Prostate gland (tissue), 2 donors: ENCODE results near the gene PLPPR2.

Source experiments
- CTCF ChIP-seq, 4 experiments: fragments of 200-600 bp in 2 of 4; fragments of 450-650 bp in 2 of 4; sonication (generic) in 2 of 4; IDR thresholded peaks; 1 replicate in 3 of 4; 2 replicates in 1 of 4; pipeline ENCODE4 v1.5.1; 2016 to 2019; ENCODE audit warnings: antibody characterized with exemption in 4 of 4, mild to moderate bottlenecking in 2 of 4, moderate library complexity in 2 of 4
- POLR2A ChIP-seq: fragments of 450-650 bp; IDR thresholded peaks from one replicate; pipeline ENCODE4 v1.6.1; 2016; ENCODE audit warnings: antibody characterized with exemption, mild to moderate bottlenecking
- POLR2AphosphoS5 ChIP-seq: sonication (generic); formaldehyde crosslinking; IDR thresholded peaks from one replicate; pipeline ENCODE4 v1.6.1; 2017; ENCODE audit warnings: antibody characterized with exemption

DNA sequence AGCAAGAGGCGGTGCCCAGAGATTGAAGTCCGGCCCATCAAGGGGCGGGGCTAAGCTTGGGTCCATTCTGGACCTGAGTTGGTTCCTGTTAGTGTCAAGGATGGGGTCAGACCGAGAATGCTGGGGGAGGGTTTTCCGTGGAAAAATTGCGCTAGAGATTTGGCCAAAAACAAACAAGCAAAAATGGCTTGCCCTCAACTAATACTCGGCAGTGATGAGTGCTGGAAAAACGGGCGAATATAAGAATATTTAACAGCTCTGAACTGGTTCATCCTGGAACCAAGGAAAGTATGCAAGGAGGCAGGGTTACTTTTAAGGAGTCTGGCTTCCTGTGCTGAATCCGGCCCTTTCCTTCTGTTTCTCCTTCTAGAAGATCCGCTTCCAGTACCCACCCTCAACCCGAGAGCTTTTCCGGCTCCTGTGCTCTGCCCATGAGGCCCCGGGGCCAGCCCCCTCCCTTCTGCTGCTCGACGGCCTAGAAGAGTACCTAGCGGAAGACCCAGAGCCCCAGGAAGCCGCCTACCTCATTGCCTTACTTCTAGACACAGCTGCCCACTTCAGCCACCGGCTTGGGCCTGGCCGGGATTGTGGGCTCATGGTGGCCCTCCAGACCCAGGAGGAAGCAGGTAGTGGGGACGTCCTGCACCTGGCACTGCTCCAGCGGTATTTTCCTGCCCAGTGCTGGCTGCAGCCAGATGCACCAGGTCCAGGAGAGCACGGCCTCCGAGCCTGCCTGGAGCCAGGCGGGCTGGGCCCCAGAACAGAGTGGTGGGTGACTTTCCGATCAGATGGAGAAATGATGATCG lies 20.1 kb downstream of the PLPPR2 start:
- TF ChIP-seq CTCF (IDR thresholded peaks at IDR 0.05): peak in 1 of 4 experiments; percentile 5
- TF ChIP-seq POLR2A: peak; percentile 82
- peak; percentile 56 for TF ChIP-seq POLR2AphosphoS5
